ENCODE measurements around the gene ADAMTS2. TPM values are rescaled to one million over a fixed set of nuclear protein-coding genes. Genes with fewer than 3 reads are reported as not detected.
A peak's percentile ranks its signal among the peaks of the same experiment; 100 is the strongest.

ADAMTS2 gene
- total RNA-seq, 1 donor from 2014 or later = 93.2 TPM

- no peak overlapping the region for H3K27ac Mint-ChIP-seq (ENCODE audit: unreplicated experiment)
Observed at GRCh38 chr5:179205277-179205676, 140.0 kb downstream of the ADAMTS2 start.

GRCh38 chr5:179204572-179204971, 140.7 kb downstream of the ADAMTS2 start:
- H3K4me3 Mint-ChIP-seq (ENCODE audit: unreplicated experiment) = no peak overlapping the region
- no peak overlapping the region for H3K27ac Mint-ChIP-seq (ENCODE audit: unreplicated experiment)
- H3K36me3 Mint-ChIP-seq (ENCODE audit: low read depth) = peaks cover 6% of the 10 kb centered on the region
- no peak for DNase-seq (ENCODE audit: low spot score)
- TF ChIP-seq CTCF (IDR thresholded peaks at IDR 0.05) = no peak
- H3K4me1 Mint-ChIP-seq (ENCODE audit: low read depth) = peaks cover 9% of the 10 kb centered on the region
- no peaks in the 10 kb centered on the region for H3K27me3 Mint-ChIP-seq (ENCODE audit: low read depth)
- H3K9me3 Mint-ChIP-seq (ENCODE audit: low read depth) = no peaks in the 10 kb centered on the region

More at GRCh38 chr5:179205277-179205676, 140.0 kb downstream of the ADAMTS2 start:
- no peak for TF ChIP-seq CTCF (IDR thresholded peaks at IDR 0.05)
- Mint-ChIP-seq H3K4me3 (ENCODE audit: unreplicated experiment) (no peak overlapping the region), H3K4me1 (ENCODE audit: low read depth) (peaks cover 15% of the 10 kb centered on the region), H3K9me3 (ENCODE audit: low read depth) (no peaks in the 10 kb centered on the region), H3K36me3 (ENCODE audit: low read depth) (peaks cover 6% of the 10 kb centered on the region), H3K27me3 (ENCODE audit: low read depth) (no peaks in the 10 kb centered on the region)
- DNase-seq (ENCODE audit: low spot score) = no peak

GRCh38 chr5:179203248-179203647, 142.0 kb downstream of the ADAMTS2 start:
- H3K4me1 Mint-ChIP-seq (ENCODE audit: low read depth) = peaks cover 2% of the 10 kb centered on the region

GRCh38 chr5:179201986-179202385, 143.3 kb downstream of the ADAMTS2 start:
- Mint-ChIP-seq H3K27ac (ENCODE audit: unreplicated experiment) (no peak overlapping the region), H3K4me1 (ENCODE audit: low read depth) (peaks cover 2% of the 10 kb centered on the region), H3K9me3 (ENCODE audit: low read depth) (no peaks in the 10 kb centered on the region), H3K4me3 (ENCODE audit: unreplicated experiment) (no peak overlapping the region), H3K36me3 (ENCODE audit: low read depth) (peaks cover 6% of the 10 kb centered on the region), H3K27me3 (ENCODE audit: low read depth) (no peaks in the 10 kb centered on the region)
- TF ChIP-seq CTCF (IDR thresholded peaks at IDR 0.05) = no peak
- DNase-seq (ENCODE audit: low spot score) = peak; percentile 49

More at GRCh38 chr5:179203248-179203647, 142.0 kb downstream of the ADAMTS2 start:
- no peak for TF ChIP-seq CTCF (IDR thresholded peaks at IDR 0.05)
- peak; percentile 90 for DNase-seq (ENCODE audit: low spot score)
- H3K27ac Mint-ChIP-seq (ENCODE audit: unreplicated experiment) = no peak overlapping the region
- H3K4me3 Mint-ChIP-seq (ENCODE audit: unreplicated experiment) = no peak overlapping the region
- no peaks in the 10 kb centered on the region for H3K27me3 Mint-ChIP-seq (ENCODE audit: low read depth)
- H3K9me3 Mint-ChIP-seq (ENCODE audit: low read depth) = no peaks in the 10 kb centered on the region
- H3K36me3 Mint-ChIP-seq (ENCODE audit: low read depth) = peaks cover 6% of the 10 kb centered on the region

- Mint-ChIP-seq H3K4me1 (ENCODE audit: low read depth) (no peaks in the 10 kb centered on the region), H3K36me3 (ENCODE audit: low read depth) (peaks cover 4% of the 10 kb centered on the region), H3K4me3 (ENCODE audit: unreplicated experiment) (no peak overlapping the region), H3K27ac (ENCODE audit: unreplicated experiment) (no peak overlapping the region), H3K9me3 (ENCODE audit: low read depth) (no peaks in the 10 kb centered on the region), H3K27me3 (ENCODE audit: low read depth) (no peaks in the 10 kb centered on the region)
- peak; percentile 74 for DNase-seq (ENCODE audit: low spot score)
- TF ChIP-seq CTCF (IDR thresholded peaks at IDR 0.05) = no peak
Observed at GRCh38 chr5:179199246-179199645, 146.0 kb downstream of the ADAMTS2 start.
